NCI-H1048 (cell line): ENCODE data around the gene PRSS33.

ENCODE experiments used
- DNase-seq: peaks from one replicate; lab custom pipeline; 2025; lab: John Stamatoyannopoulos, UW

Gene PRSS33

GRCh38 chr16:2741168-2741567 lies 46.2 kb downstream of the PRSS33 start:
- no peak for DNase-seq

- DNase-seq = no peak
Measured at GRCh38 chr16:2740476-2740875, 46.9 kb downstream of the PRSS33 start.

- no peak for DNase-seq
Measured at GRCh38 chr16:2739625-2740430, 47.5 kb downstream of the PRSS33 start.

GRCh38 chr16:2738615-2739014 lies 48.7 kb downstream of the PRSS33 start:
- DNase-seq = no peak

GRCh38 chr16:2737895-2738418 lies 49.4 kb downstream of the PRSS33 start:
- DNase-seq = no peak

GRCh38 chr16:2737238-2737605 lies 50.1 kb downstream of the PRSS33 start:
- no peak for DNase-seq

GRCh38 chr16:2736476-2737237 lies 50.7 kb downstream of the PRSS33 start:
- no peak for DNase-seq

- DNase-seq = no peak
Measured at GRCh38 chr16:2734844-2735515, 52.4 kb downstream of the PRSS33 start.
